HG03139 (cell line): ENCODE measurements around the gene BPTF.
"Not testable (repeated sequence)": the region's sequence is repeated elsewhere in the genome, so short reads cannot be mapped to it uniquely, and the experiment has no call there.

Experiments
- ATAC-seq: cut with Tn5 transposase; IDR thresholded peaks from one replicate; pipeline ENCODE4 v1.9.1; 2021; ENCODE audit not compliant: unreplicated experiment

Gene BPTF

GRCh38 chr17:68004201-68004600 is 178.9 kb downstream of the BPTF start:
- no peak for ATAC-seq

- ATAC-seq = no peak
These were observed 181.5 kb downstream of the BPTF start for GRCh38 chr17:68006797-68007196.

GRCh38 chr17:68011199-68011665 is 185.9 kb downstream of the BPTF start:
- no peak for ATAC-seq

- ATAC-seq = no peak
These were observed 188.1 kb downstream of the BPTF start for GRCh38 chr17:68013385-68013784.

GRCh38 chr17:68015081-68015723 is 189.9 kb downstream of the BPTF start:
- no peak for ATAC-seq

GRCh38 chr17:68016838-68017237 is 191.5 kb downstream of the BPTF start:
- ATAC-seq = no peak

GRCh38 chr17:68018493-68018892 is 193.2 kb downstream of the BPTF start:
- not testable (repeated sequence) for ATAC-seq

- no peak for ATAC-seq
These were observed 194.0 kb downstream of the BPTF start for GRCh38 chr17:68019336-68019674.

- peak; percentile 85 for ATAC-seq
These were observed 194.5 kb downstream of the BPTF start for GRCh38 chr17:68019675-68020408.

GRCh38 chr17:68020409-68020756 is 195.1 kb downstream of the BPTF start:
- no peak for ATAC-seq

- not testable (repeated sequence) for ATAC-seq
These were observed 195.5 kb downstream of the BPTF start for GRCh38 chr17:68020791-68021190.

- ATAC-seq = no peak
These were observed 196.7 kb downstream of the BPTF start for GRCh38 chr17:68021963-68022362.

GRCh38 chr17:68022547-68022946 is 197.2 kb downstream of the BPTF start:
- not testable (repeated sequence) for ATAC-seq

GRCh38 chr17:68029512-68030215 is 204.4 kb downstream of the BPTF start:
- ATAC-seq = no peak
